ENCODE results near the gene NBEA. TPM values are rescaled to one million over a fixed set of nuclear protein-coding genes. Genes with fewer than 3 reads are reported as not detected.
"Not testable (repeated sequence)": the region's sequence is repeated elsewhere in the genome, so short reads cannot be mapped to it uniquely, and the experiment has no call there.

The NBEA gene
- total RNA-seq, 1 donor from 2014 or later, result 0.27 TPM

- intact Hi-C loops (cut with micrococcal nuclease), result no loop called here
Observed at GRCh38 chr13:35630551-35631275, 688.6 kb downstream of the NBEA start.

- intact Hi-C loops (cut with micrococcal nuclease), result no loop called here
Observed at GRCh38 chr13:35631666-35632065, 689.6 kb downstream of the NBEA start.

GRCh38 chr13:35643625-35644024 lies 701.6 kb downstream of the NBEA start:
- intact Hi-C loops (cut with micrococcal nuclease), result no loop called here

- intact Hi-C loops (cut with micrococcal nuclease), result no loop called here
Observed at GRCh38 chr13:35646056-35646774, 704.1 kb downstream of the NBEA start.

GRCh38 chr13:35648201-35648600 lies 706.1 kb downstream of the NBEA start:
- intact Hi-C loops (cut with micrococcal nuclease), result no loop called here

- intact Hi-C loops (cut with micrococcal nuclease), result no loop called here
Observed at GRCh38 chr13:35649162-35649561, 707.1 kb downstream of the NBEA start.

GRCh38 chr13:35659796-35660195 lies 717.7 kb downstream of the NBEA start:
- intact Hi-C loops (cut with micrococcal nuclease), result no loop called here

GRCh38 chr13:35664747-35665146 lies 722.7 kb downstream of the NBEA start:
- intact Hi-C loops (cut with micrococcal nuclease), result no loop called here

GRCh38 chr13:35669321-35669720 lies 727.3 kb downstream of the NBEA start:
- intact Hi-C loops (cut with micrococcal nuclease), result no loop called here

- intact Hi-C loops (cut with micrococcal nuclease), result no loop called here
Observed at GRCh38 chr13:35672611-35673010, 730.5 kb downstream of the NBEA start.

- intact Hi-C loops (cut with micrococcal nuclease), result no loop called here
Observed at GRCh38 chr13:35675651-35676050, 733.6 kb downstream of the NBEA start.

GRCh38 chr13:35677863-35678262 lies 735.8 kb downstream of the NBEA start:
- intact Hi-C loops (cut with micrococcal nuclease), result not testable (repeated sequence)

- intact Hi-C loops (cut with micrococcal nuclease), result no loop called here
Observed at GRCh38 chr13:35681685-35682084, 739.6 kb downstream of the NBEA start.

- intact Hi-C loops (cut with micrococcal nuclease), result no loop called here
Observed at GRCh38 chr13:35684432-35684831, 742.4 kb downstream of the NBEA start.

- intact Hi-C loops (cut with micrococcal nuclease), result no loop called here
Observed at GRCh38 chr13:35687336-35687735, 745.3 kb downstream of the NBEA start.

GRCh38 chr13:35690581-35691207 lies 748.6 kb downstream of the NBEA start:
- intact Hi-C loops (cut with micrococcal nuclease), result no loop called here

- intact Hi-C loops (cut with micrococcal nuclease), result no loop called here
Observed at GRCh38 chr13:35693134-35693784, 751.2 kb downstream of the NBEA start.

GRCh38 chr13:35694031-35694430 lies 752.0 kb downstream of the NBEA start:
- intact Hi-C loops (cut with micrococcal nuclease), result no loop called here

GRCh38 chr13:35694549-35695447 lies 752.7 kb downstream of the NBEA start:
- intact Hi-C loops (cut with micrococcal nuclease), result no loop called here

GRCh38 chr13:35695448-35695770 lies 753.3 kb downstream of the NBEA start:
- intact Hi-C loops (cut with micrococcal nuclease), result no loop called here

- intact Hi-C loops (cut with micrococcal nuclease), result no loop called here
Observed at GRCh38 chr13:35697186-35697730, 755.2 kb downstream of the NBEA start.

Data from T-helper 2 cell treated with Interferon-gamma antibody and Interleukin-4, amounts not matched to agents 100 ng/mL and 5 ng/mL, for 36 hours (primary cell).